Tibial artery (tissue), 4 donors: Measurements from ENCODE around the gene ITIH5.

Experiments
- DNase-seq, 2 donors: peaks; one replicate each; pipeline ENCODE4 v3.0.0-alpha.2; 2019
- H3K27ac ChIP-seq, 2 donors: fragments of 200-600 bp; sonication (generic) in 1 of 2; 1 replicate in 1 of 2; 2 replicates in 1 of 2; pipeline ENCODE4 v1.5.1; 2018 to 2019; ENCODE audit warnings: mild to moderate bottlenecking in 1 of 2
- H3K27me3 ChIP-seq, 2 donors: fragments of 200-600 bp; sonication (generic) in 1 of 2; one replicate each; pipeline versions ENCODE4 v1.5.1 to v1.6.0; 2016 to 2019
- H3K36me3 ChIP-seq, 3 donors: fragments of 200-600 bp; sonication (generic) in 2 of 3; one replicate each; pipeline ENCODE4 v1.5.1; 2016 to 2019; ENCODE audit warnings: mild to moderate bottlenecking in 2 of 3
- H3K4me1 ChIP-seq, 4 donors: fragments of 200-600 bp; sonication (generic) in 2 of 4; 1 replicate in 3 of 4; 2 replicates in 1 of 4; pipeline ENCODE4 v1.5.1; 2016 to 2019
- H3K4me3 ChIP-seq, 2 donors: fragments of 200-600 bp; sonication (generic) in 1 of 2; 1 replicate in 1 of 2; 2 replicates in 1 of 2; pipeline ENCODE4 v1.5.1; 2018 to 2019; ENCODE audit warnings: mild to moderate bottlenecking in 2 of 2
- H3K9me3 ChIP-seq, 3 donors: fragments of 200-600 bp; sonication (generic) in 1 of 3; one replicate each; pipeline ENCODE4 v1.5.1; 2016 to 2019
- intact Hi-C: fragments of 100-400 bp; cut with DNase I; formaldehyde crosslinking; loops from one replicate; pipeline ENCODE4 v1.15.0; 2023; ENCODE audit warnings: low total_unique reads
- TF ChIP-seq, protein P1 (sequence below), 2 experiments: fragments of 200-600 bp in 1 of 2; fragments of 450-650 bp in 1 of 2; IDR thresholded peaks; one replicate each; pipeline ENCODE4 v1.5.1; 2017 to 2019; ENCODE audit warnings: antibody characterized with exemption in 2 of 2, mild to moderate bottlenecking in 1 of 2, moderate library complexity in 1 of 2

Gene ITIH5

DNA sequence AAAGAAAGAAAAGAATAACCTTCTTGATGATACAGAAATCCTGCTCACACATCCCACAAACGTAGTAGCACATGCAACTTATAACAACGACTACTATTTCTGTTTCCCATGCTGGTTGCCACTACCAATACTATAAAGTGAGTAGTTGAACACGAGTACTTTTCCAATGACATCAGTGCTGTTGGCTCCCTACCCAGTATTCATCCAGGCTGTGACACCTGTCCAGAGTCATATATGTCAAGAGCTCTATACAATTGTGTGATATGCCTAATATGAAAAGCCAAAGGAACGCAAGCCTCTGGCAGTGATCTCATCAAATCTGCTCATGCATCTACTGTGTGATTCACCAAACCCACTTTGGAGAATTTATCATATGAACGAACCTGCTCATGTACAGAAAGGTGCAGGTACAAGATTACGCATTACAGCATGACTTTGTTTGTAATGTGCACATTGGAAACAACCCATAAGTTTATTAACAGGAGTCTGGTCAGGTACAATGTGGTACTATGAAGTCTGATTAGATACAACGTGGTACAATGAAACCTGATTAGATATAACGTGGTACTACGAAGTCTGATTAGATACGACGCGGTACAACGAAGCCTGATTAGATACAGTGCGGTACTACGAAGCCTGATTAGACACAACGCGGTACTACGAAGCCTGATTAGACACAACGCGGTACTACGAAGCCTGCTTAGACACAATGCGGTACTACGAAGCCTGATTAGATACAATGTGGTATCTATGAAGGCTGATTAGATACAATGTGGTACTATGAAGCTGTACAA, 5.8 kb upstream of the ITIH5 start:
- no peaks in the 10 kb centered on the region for H3K36me3 ChIP-seq
- peaks cover 0 to 9% (median 4%) of the 10 kb centered on the region in 4 donors for H3K4me1 ChIP-seq
- no peak overlapping the region for H3K27ac ChIP-seq
- peaks cover 0 to 3% of the 10 kb centered on the region in 2 donors for H3K27me3 ChIP-seq
- no peak for DNase-seq
- H3K4me3 ChIP-seq = no peak overlapping the region
- intact Hi-C loops = no loop called here
- TF ChIP-seq, protein P1, sequence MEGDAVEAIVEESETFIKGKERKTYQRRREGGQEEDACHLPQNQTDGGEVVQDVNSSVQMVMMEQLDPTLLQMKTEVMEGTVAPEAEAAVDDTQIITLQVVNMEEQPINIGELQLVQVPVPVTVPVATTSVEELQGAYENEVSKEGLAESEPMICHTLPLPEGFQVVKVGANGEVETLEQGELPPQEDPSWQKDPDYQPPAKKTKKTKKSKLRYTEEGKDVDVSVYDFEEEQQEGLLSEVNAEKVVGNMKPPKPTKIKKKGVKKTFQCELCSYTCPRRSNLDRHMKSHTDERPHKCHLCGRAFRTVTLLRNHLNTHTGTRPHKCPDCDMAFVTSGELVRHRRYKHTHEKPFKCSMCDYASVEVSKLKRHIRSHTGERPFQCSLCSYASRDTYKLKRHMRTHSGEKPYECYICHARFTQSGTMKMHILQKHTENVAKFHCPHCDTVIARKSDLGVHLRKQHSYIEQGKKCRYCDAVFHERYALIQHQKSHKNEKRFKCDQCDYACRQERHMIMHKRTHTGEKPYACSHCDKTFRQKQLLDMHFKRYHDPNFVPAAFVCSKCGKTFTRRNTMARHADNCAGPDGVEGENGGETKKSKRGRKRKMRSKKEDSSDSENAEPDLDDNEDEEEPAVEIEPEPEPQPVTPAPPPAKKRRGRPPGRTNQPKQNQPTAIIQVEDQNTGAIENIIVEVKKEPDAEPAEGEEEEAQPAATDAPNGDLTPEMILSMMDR (IDR thresholded peaks at IDR 0.05) = no peak
- no peaks in the 10 kb centered on the region for H3K9me3 ChIP-seq

DNA sequence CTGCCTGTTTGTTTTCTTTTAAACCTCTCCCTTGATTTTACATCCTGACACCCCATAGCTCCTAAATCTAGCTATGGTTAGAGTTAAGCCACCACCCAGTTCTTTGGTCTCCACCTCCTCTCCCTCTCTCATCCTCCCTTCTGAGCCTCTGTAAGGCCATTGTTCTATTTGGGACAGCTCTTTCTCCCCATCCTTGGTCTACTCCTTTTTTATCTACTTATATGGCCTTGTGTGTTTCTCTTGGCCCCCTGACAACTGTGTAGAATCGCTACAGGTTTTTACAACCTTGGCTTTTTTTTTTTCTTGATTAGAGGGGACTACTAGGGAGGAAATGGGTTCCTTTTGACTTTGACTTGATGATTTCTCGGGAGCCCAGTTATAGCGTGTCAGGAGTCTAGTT, 3.4 kb upstream of the ITIH5 start:
- Histone ChIP-seq H3K4me3 (no peak overlapping the region), H3K4me1 (peaks cover 0 to 18% (median 8%) of the 10 kb centered on the region in 4 donors), H3K36me3 (no peaks in the 10 kb centered on the region), H3K27me3 (no peaks in the 10 kb centered on the region), H3K9me3 (no peaks in the 10 kb centered on the region), H3K27ac (no peak overlapping the region)
- TF ChIP-seq, protein P1 (IDR thresholded peaks at IDR 0.05) = no peak
- intact Hi-C loops = no loop called here
- DNase-seq = no peak

DNA sequence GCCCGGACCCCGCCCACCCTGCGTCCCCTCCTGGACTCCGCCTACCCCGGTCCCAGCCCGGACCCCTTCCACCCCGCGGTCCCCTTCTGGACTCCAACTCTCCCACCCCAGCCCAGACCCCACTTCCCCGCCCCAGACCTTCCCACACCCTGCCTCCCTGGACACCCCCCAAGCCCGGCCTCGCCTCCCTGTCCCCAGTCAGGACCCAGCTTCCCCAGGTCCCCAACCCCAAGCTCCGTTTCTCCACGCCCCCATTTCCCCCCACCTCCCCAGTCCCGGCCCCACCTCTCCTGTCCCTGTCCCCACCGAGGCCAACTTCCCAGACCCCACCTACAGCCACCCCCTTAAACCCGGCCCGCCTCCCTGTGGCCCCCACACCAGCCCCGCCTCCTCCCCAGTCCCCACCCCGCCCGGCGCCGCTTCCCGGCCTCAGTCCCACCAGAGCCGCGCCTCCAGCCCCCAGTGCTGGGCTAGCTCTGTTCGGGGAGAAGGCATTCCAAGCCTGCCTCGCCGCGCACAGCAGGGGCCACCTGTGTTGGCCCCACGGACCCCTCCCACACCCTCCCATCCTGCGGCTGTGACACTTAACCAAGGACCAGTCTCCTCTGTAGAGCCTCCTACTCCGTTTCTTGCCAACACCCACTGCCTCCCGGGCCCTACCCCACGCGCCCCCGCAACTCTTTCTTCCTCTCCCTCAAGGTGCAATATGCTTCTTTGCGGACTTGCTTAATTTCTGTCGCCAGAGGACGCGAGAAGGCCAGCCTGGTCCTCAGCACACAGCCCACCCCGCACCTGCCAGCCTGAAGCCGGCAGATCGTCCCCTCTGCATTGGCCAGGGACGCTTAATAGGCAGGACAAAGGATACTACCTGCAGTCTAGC, 736 bp upstream of the ITIH5 start:
- H3K27ac ChIP-seq = peak overlapping the region; percentile 57 to 76
- peaks cover 0 to 34% (median 19%) of the 10 kb centered on the region in 4 donors for H3K4me1 ChIP-seq
- DNase-seq = peak in 1 of 2 donors; percentile 67
- intact Hi-C loops = no loop called here
- no peaks in the 10 kb centered on the region for H3K36me3 ChIP-seq
- no peaks in the 10 kb centered on the region for H3K9me3 ChIP-seq
- peak overlapping the region; percentile 72 to 79 for H3K4me3 ChIP-seq
- no peaks in the 10 kb centered on the region for H3K27me3 ChIP-seq
- TF ChIP-seq, protein P1 (IDR thresholded peaks at IDR 0.05) = no peak

DNA sequence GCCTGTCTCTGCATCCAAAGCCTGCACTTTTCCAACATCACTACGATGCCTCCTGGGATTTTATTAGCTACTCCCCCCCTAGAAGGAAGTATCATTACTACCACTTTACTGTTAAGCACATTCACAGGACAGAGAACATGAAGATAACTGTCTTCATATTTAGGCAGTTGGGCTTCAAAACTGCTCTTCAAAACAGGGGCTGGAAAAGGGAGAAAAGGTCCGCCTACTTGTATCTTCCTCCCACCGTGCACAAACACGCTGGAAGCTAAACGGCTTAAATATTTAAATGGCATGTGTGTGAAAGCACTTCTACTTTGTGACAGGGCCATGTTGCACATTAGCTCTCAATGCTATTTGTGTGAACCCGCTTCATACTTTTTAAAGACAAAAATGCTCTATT, 999 bp downstream of the ITIH5 start:
- DNase-seq = no peak
- peaks cover 0 to 45% (median 23%) of the 10 kb centered on the region in 4 donors for H3K4me1 ChIP-seq
- peak overlapping the region; percentile 68 to 74 for H3K27ac ChIP-seq

DNA sequence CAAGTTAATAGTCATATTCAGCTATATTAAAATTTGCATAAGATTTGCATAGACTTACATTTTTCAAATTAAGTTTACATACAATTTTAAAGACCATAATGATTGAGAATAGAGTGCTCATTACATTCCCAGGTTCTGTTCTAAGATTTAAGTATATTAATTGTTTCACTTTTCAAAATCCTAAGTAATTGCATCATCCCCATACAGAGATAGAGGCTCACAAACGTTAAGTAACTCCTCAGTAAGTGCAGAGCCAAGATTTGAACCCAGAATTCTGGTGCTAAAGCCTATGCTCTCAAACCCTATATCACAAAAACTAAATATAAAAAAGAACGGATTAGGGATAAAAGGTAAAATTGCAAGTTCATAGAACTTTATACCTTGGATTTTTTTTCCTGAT, 2.1 kb downstream of the ITIH5 start:
- Histone ChIP-seq H3K27ac (peak overlapping the region in 1 of 2 donors; percentile 74), H3K4me3 (no peak overlapping the region), H3K27me3 (no peaks in the 10 kb centered on the region), H3K36me3 (no peaks in the 10 kb centered on the region), H3K4me1 (peaks cover 0 to 55% (median 24%) of the 10 kb centered on the region in 4 donors), H3K9me3 (no peaks in the 10 kb centered on the region)
- intact Hi-C loops = no loop called here
- TF ChIP-seq, protein P1 (IDR thresholded peaks at IDR 0.05) = no peak
- no peak for DNase-seq

More for the DNA sequence above, 999 bp downstream of the ITIH5 start:
- Histone ChIP-seq H3K36me3 (no peaks in the 10 kb centered on the region), H3K9me3 (no peaks in the 10 kb centered on the region), H3K4me3 (peak overlapping the region; percentile 72 to 79), H3K27me3 (no peaks in the 10 kb centered on the region)
- intact Hi-C loops = no loop called here
- TF ChIP-seq, protein P1 (IDR thresholded peaks at IDR 0.05) = no peak
